HepG2 (cell line): ENCODE results near the gene WNT7A. TPM values are rescaled to one million over a fixed set of nuclear protein-coding genes. Genes with fewer than 3 reads are reported as not detected.

Experiments
- ATAC-seq: fragments of 200-7000 bp; cut with Tn5 transposase; 3 replicates; pipeline ENCODE4 v1.9.1; 2020; ENCODE audit warnings: mild to moderate bottlenecking, moderate library complexity
- BruUV-seq: library from RNA; stranded (reverse); fragments of 400-500 nt; replicated peaks from 2 replicates; lab custom pipeline; 2021; lab: Mats Ljungman, UMichigan
- CTCF ChIA-PET: fragments of 300-600 bp; formaldehyde crosslinking; extraction: SDS; loops from one replicate; lab custom pipeline; 2021; ENCODE audit warnings: low total read pairs, inconsistent platforms, low intra/inter-chr PET ratio; lab: Yijun Ruan, JAX
- POLR2A ChIA-PET: fragments of 350-600 bp; sonication (Branson Sonifier 250); formaldehyde crosslinking; loops from one replicate; lab custom pipeline; 2020; ENCODE audit warnings: antibody characterized with exemption, inconsistent platforms; lab: Yijun Ruan, JAX
- DNase-seq: peaks from one replicate; pipeline ENCODE4 v3.0.0-alpha.2; 2015; ENCODE audit warnings: low spot score
- FAIRE-seq: peaks from 3 replicates; lab custom pipeline; 2011; peaks lifted over from hg19 to GRCh38; lab: Jason Lieb, UNC
- H2AFZ ChIP-seq: one replicate; pipeline ENCODE4 v1.6.1; 2011; ENCODE audit warnings: low read length, inconsistent platforms
- H3K27ac ChIP-seq: fragments of 300-600 bp; 3 replicates; pipeline ENCODE4 v1.8.0; 2011; ENCODE audit warnings: mixed run types, mild to moderate bottlenecking, mixed read lengths, low read length, inconsistent platforms; ENCODE audit not compliant: insufficient read depth; ENCODE audit errors: extremely low read length
- H3K27me3 ChIP-seq, 2 experiments: fragments of 200-600 bp in 1 of 2; 2 replicates in 1 of 2; 3 replicates in 1 of 2; pipeline versions ENCODE4 v1.6.0 to v1.8.0; 2011; ENCODE audit warnings: low read length in 2 of 2, mild to moderate bottlenecking in 2 of 2, moderate library complexity in 2 of 2, inconsistent platforms in 1 of 2; ENCODE audit not compliant: insufficient read depth in 2 of 2, control insufficient read depth in 1 of 2
- H3K36me3 ChIP-seq, 2 experiments: fragments of 200-600 bp in 1 of 2; replicated peaks in 1 of 2; 2 replicates in 1 of 2; 3 replicates in 1 of 2; pipeline versions ENCODE4 v1.5.1 to v1.8.0; 2011; ENCODE audit warnings: low read length in 2 of 2, inconsistent platforms in 1 of 2; ENCODE audit not compliant: insufficient read depth in 2 of 2, control insufficient read depth in 1 of 2
- H3K4me1 ChIP-seq: 2 replicates; pipeline ENCODE4 v1.5.1; 2012; ENCODE audit warnings: low read length, inconsistent platforms; ENCODE audit not compliant: insufficient read depth
- H3K4me2 ChIP-seq: 2 replicates; pipeline ENCODE4 v1.6.0; 2011; ENCODE audit warnings: low read depth, low read length, inconsistent platforms
- H3K4me3 ChIP-seq, 3 experiments: fragments of 200-600 bp in 1 of 3; sonication (generic), shearing (Covaris generic) in 1 of 3; replicated peaks in 1 of 3; 2 replicates each; pipeline ENCODE4 v1.5.1; 2011 to 2016; ENCODE audit warnings: low read length in 3 of 3, inconsistent platforms in 2 of 3, low read depth in 2 of 3, mild to moderate bottlenecking in 2 of 3, control low read depth in 1 of 3, mixed read lengths in 1 of 3; ENCODE audit not compliant: insufficient read depth in 1 of 3
- H3K79me2 ChIP-seq: one replicate; pipeline ENCODE4 v1.6.1; 2011; ENCODE audit warnings: low read length, inconsistent platforms; ENCODE audit not compliant: insufficient read depth
- H3K9ac ChIP-seq: 2 replicates; pipeline ENCODE4 v1.6.0; 2011; ENCODE audit warnings: mild to moderate bottlenecking, low read depth, low read length, inconsistent platforms; ENCODE audit not compliant: insufficient read depth
- H3K9me3 ChIP-seq: 2 replicates; pipeline ENCODE4 v1.5.1; 2012; ENCODE audit warnings: mild to moderate bottlenecking, low read length
- H4K20me1 ChIP-seq: 2 replicates; pipeline ENCODE4 v1.6.0; 2011; ENCODE audit warnings: inconsistent platforms, mild to moderate bottlenecking, low read length, moderate library complexity; ENCODE audit not compliant: insufficient read depth
- ATF6 ChIP-seq: sonication (generic); formaldehyde crosslinking; conservative IDR thresholded peaks from 2 replicates; pipeline ENCODE4 v1.4.0; 2020; ENCODE audit warnings: missing genetic modification reagents
- CREBL2 ChIP-seq: sonication (generic); formaldehyde crosslinking; IDR thresholded peaks from 2 replicates; pipeline ENCODE4 v1.8.1; 2023; ENCODE audit warnings: missing genetic modification reagents, mild to moderate bottlenecking, borderline replicate concordance
- FUBP1 ChIP-seq: sonication (generic); formaldehyde crosslinking; IDR thresholded peaks from 2 replicates; pipeline ENCODE4 v1.5.1; 2020; ENCODE audit warnings: missing genetic modification reagents, mild to moderate bottlenecking, borderline replicate concordance
- KLF11 ChIP-seq: IDR thresholded peaks from 2 replicates; pipeline ENCODE4 v1.6.1; 2016; ENCODE audit warnings: missing compliant biosample characterization
- MAFG ChIP-seq: sonication (generic); formaldehyde crosslinking; IDR thresholded peaks from 2 replicates; pipeline ENCODE4 v1.5.1; 2020; ENCODE audit warnings: mild to moderate bottlenecking, missing genetic modification reagents
- RAD21 ChIP-seq: fragments of 450-650 bp; formaldehyde crosslinking; IDR thresholded peaks from 2 replicates; pipeline ENCODE4 v1.5.0; 2020; ENCODE audit warnings: mild to moderate bottlenecking
- SAFB2 ChIP-seq: sonication (generic); formaldehyde crosslinking; IDR thresholded peaks from 2 replicates; pipeline ENCODE4 v1.5.1; 2020; ENCODE audit warnings: missing genetic modification reagents, low read depth, mild to moderate bottlenecking, borderline replicate concordance
- WGBS: methylation state at CpG from one replicate; pipeline ENCODE4 v1.1.6; 2017; ENCODE audit warnings: low lambda C conversion rate; 5-methylcytosine and 5-hydroxymethylcytosine counted together
- in situ Hi-C: cut with HindIII; loops from 2 replicates; pipeline ENCODE4 v1.10.0; 2017; ENCODE audit warnings: low pct_unique_long_range_greater_than_20kb; ENCODE audit not compliant: extremely low pct_ligation_motif_present
- intact Hi-C: fragments of 100-400 bp; cut with micrococcal nuclease; formaldehyde crosslinking; loops from one replicate; pipeline ENCODE4 v1.10.0; 2022; ENCODE audit not compliant: unreplicated experiment
- polyA plus RNA-seq, 8 experiments: library from polyadenylated mRNA; depleted of rRNA in 3 of 8; stranded (reverse) in 7 of 8; unstranded in 1 of 8; fragments of >200 nt; fragmentation: Illumina TruSeq in 4 of 8; extraction: Trizol in 4 of 8; gene quantifications; 2 replicates each; pipeline versions ENCODE4 v1.2.1 to v1.2.3, GENCODE V29; 2011 to 2016; ENCODE audit warnings: low read depth in 4 of 8, missing spikeins in 1 of 8, mixed read lengths in 1 of 8; ENCODE audit not compliant: insufficient read depth in 1 of 8
- total RNA-seq, 5 experiments: library from RNA; depleted of rRNA; stranded (reverse); fragments of >200 nt; fragmentation: Illumina TruSeq; extraction: Trizol; gene quantifications; 2 replicates each; pipeline ENCODE4 v1.2.3, GENCODE V29; 2016; ENCODE audit warnings: low read depth in 1 of 5

The WNT7A gene
- total and polyA plus RNA-seq, 2 of the 13 experiments (the other 11 are each of a cell fraction or from before 2014, with no cell fraction given): not detected

GRCh38 chr3:13829311-13829710, 50.6 kb downstream of the WNT7A start:
- Histone ChIP-seq H3K79me2 (no peaks in the 10 kb centered on the region), H3K27me3 (peaks cover 1 to 59% of the 10 kb centered on the region in 2 experiments; a peak in 4 of 5 replicates), H2AFZ (no peak overlapping the region), H3K36me3 (no peaks in the 10 kb centered on the region), H3K4me1 (no peaks in the 10 kb centered on the region), H3K27ac (no peak overlapping the region), H4K20me1 (no peaks in the 10 kb centered on the region), H3K4me3 (no peak overlapping the region), H3K4me2 (no peak overlapping the region), H3K9ac (no peak overlapping the region), H3K9me3 (no peaks in the 10 kb centered on the region)
- no peak for ATAC-seq
- POLR2A ChIA-PET: no interaction called here
- 0% methylated on average over 7 of the region's 11 CpGs for WGBS
- intact Hi-C loops (no loop called here), in situ Hi-C loops (no loop called here)
- TF ChIP-seq MAFG (CRISPR knock-in tag) (no peak), KLF11 (no peak), FUBP1 (CRISPR knock-in tag) (no peak), SAFB2 (CRISPR knock-in tag) (no peak), CREBL2 (CRISPR knock-in tag) (no peak), ATF6 (CRISPR knock-in tag) (no peak), RAD21 (no peak)
- no peak for FAIRE-seq
- DNase-seq: no peak
- CTCF ChIA-PET: no interaction called here
- BruUV-seq: no TSS peak
